WTC11 (cell line): ENCODE data around the gene BBLN. TPM values are rescaled to one million over a fixed set of nuclear protein-coding genes. Genes with fewer than 3 reads are reported as not detected.

Experiments
- AR ChIP-seq: fragments of 250-450 bp; sonication (Bioruptor Pico); IDR thresholded peaks from 2 replicates; pipeline ENCODE4 v1.9.0; 2021; ENCODE audit warnings: mild to moderate bottlenecking
- ATF3 ChIP-seq: sonication (generic); formaldehyde crosslinking; conservative IDR thresholded peaks from 2 replicates; pipeline ENCODE4 v1.8.1; 2022; ENCODE audit warnings: mild to moderate bottlenecking, missing genetic modification reagents
- CREB1 ChIP-seq: sonication (generic); formaldehyde crosslinking; IDR thresholded peaks from 2 replicates; pipeline ENCODE4 v1.8.0; 2023; ENCODE audit warnings: mild to moderate bottlenecking, missing genetic modification reagents
- ELF4 ChIP-seq: sonication (generic); formaldehyde crosslinking; IDR thresholded peaks from 2 replicates; pipeline ENCODE4 v1.8.1; 2022; ENCODE audit warnings: low read depth, mild to moderate bottlenecking, moderate library complexity, missing genetic modification reagents
- IRF2 ChIP-seq: sonication (generic); formaldehyde crosslinking; IDR thresholded peaks from 2 replicates; pipeline ENCODE4 v1.8.0; 2022; ENCODE audit warnings: low read depth, missing genetic modification reagents, borderline replicate concordance
- MXD4 ChIP-seq: fragments of 250-450 bp; sonication (Bioruptor Pico); IDR thresholded peaks from 2 replicates; pipeline ENCODE4 v1.8.0; 2021; ENCODE audit warnings: mild to moderate bottlenecking, moderate library complexity, borderline replicate concordance
- NFE2L1 ChIP-seq: sonication (generic); formaldehyde crosslinking; IDR thresholded peaks from 2 replicates; pipeline ENCODE4 v1.8.1; 2023; ENCODE audit warnings: missing genetic modification reagents
- NR3C1 ChIP-seq: sonication (generic); formaldehyde crosslinking; conservative IDR thresholded peaks from 2 replicates; pipeline ENCODE4 v1.8.1; 2023; ENCODE audit warnings: low read depth, mild to moderate bottlenecking, missing genetic modification reagents
- PRRX2 ChIP-seq: fragments of 250-450 bp; sonication (Bioruptor Pico); IDR thresholded peaks from 2 replicates; pipeline ENCODE4 v1.8.0; 2021; ENCODE audit warnings: mild to moderate bottlenecking
- RELA ChIP-seq: sonication (generic); formaldehyde crosslinking; IDR thresholded peaks from 2 replicates; pipeline ENCODE4 v1.8.1; 2022; ENCODE audit warnings: missing genetic modification reagents, mild to moderate bottlenecking, borderline replicate concordance
- SOX15 ChIP-seq: fragments of 250-450 bp; sonication (Bioruptor Pico); IDR thresholded peaks from 2 replicates; pipeline ENCODE4 v1.9.0; 2021; ENCODE audit warnings: mild to moderate bottlenecking
- TCF7 ChIP-seq: sonication (generic); formaldehyde crosslinking; IDR thresholded peaks from 2 replicates; pipeline ENCODE4 v1.8.0; 2022; ENCODE audit warnings: mild to moderate bottlenecking, low read depth, missing genetic modification reagents, moderate library complexity
- TEAD4 ChIP-seq: sonication (generic); formaldehyde crosslinking; IDR thresholded peaks from 2 replicates; pipeline ENCODE4 v1.8.0; 2022; ENCODE audit warnings: mild to moderate bottlenecking, missing genetic modification reagents
- USF2 ChIP-seq: sonication (generic); formaldehyde crosslinking; IDR thresholded peaks from 2 replicates; pipeline ENCODE4 v1.8.1; 2023; ENCODE audit warnings: mild to moderate bottlenecking, missing genetic modification reagents, moderate library complexity
- ZNF138 ChIP-seq: sonication (generic); formaldehyde crosslinking; conservative IDR thresholded peaks from 2 replicates; pipeline ENCODE4 v1.8.1; 2022; ENCODE audit warnings: mild to moderate bottlenecking, moderate library complexity, missing genetic modification reagents
- ZSCAN18 ChIP-seq: fragments of 250-450 bp; sonication (Bioruptor Pico); IDR thresholded peaks from 2 replicates; pipeline ENCODE4 v2.1.2; 2022; ENCODE audit warnings: mild to moderate bottlenecking, moderate library complexity
- total RNA-seq: library from RNA; stranded (reverse); gene quantifications from 3 replicates; pipeline ENCODE4 v1.2.3, GENCODE V29; 2021
- TF ChIP-seq, protein P1 (sequence below): sonication (generic); formaldehyde crosslinking; conservative IDR thresholded peaks from 2 replicates; pipeline ENCODE4 v1.8.1; 2023; ENCODE audit warnings: mild to moderate bottlenecking, low read depth, missing genetic modification reagents, moderate library complexity
- TF ChIP-seq, protein P2 (sequence below): fragments of 250-450 bp; sonication (Bioruptor Pico); IDR thresholded peaks from 2 replicates; pipeline ENCODE4 v1.8.0; 2021; ENCODE audit warnings: mild to moderate bottlenecking
- TF ChIP-seq, protein P3 (sequence below): sonication (generic); formaldehyde crosslinking; IDR thresholded peaks from 2 replicates; pipeline ENCODE4 v1.8.1; 2023; ENCODE audit warnings: mild to moderate bottlenecking, missing genetic modification reagents, borderline replicate concordance
- TF ChIP-seq, protein P4 (sequence below): sonication (generic); formaldehyde crosslinking; IDR thresholded peaks from 2 replicates; pipeline ENCODE4 v1.8.1; 2023; ENCODE audit warnings: mild to moderate bottlenecking, missing genetic modification reagents
- TF ChIP-seq, protein P5 (sequence below): sonication (generic); formaldehyde crosslinking; IDR thresholded peaks from 2 replicates; pipeline ENCODE4 v1.8.0; 2022; ENCODE audit warnings: mild to moderate bottlenecking, missing genetic modification reagents

The BBLN gene
- total RNA-seq, 1 experiment from 2014 or later: 77.1 TPM

DNA sequence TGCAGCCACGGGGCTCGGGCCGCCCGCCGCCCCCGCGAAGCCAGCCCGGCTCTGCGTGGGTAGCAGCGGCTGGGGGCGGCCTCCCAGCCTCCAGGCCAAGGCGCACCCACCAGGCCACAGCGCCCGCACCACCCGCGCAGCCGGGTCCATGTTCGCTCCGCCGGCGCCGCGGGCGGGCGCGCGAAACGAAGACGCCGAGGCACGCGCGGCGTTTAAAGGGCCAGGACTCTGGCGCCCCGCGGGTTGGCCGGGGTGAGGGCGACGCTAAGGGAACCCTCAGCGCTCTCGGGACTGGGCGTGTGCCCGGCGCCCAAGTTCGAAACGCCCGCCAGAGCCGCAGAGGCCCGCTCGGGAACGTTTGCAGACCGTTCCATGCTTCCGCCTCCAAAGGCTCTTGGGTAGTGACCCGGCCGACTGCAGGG is 32.5 kb upstream of the BBLN start, which contains the start of gene PTGES2 (continued):
- no peak for TF ChIP-seq ZSCAN18 (CRISPR knock-in tag)
- TF ChIP-seq SOX15 (CRISPR knock-in tag): no peak
- TF ChIP-seq CREB1 (CRISPR knock-in tag): no peak
- no peak for TF ChIP-seq ELF4
- TF ChIP-seq, protein P1, sequence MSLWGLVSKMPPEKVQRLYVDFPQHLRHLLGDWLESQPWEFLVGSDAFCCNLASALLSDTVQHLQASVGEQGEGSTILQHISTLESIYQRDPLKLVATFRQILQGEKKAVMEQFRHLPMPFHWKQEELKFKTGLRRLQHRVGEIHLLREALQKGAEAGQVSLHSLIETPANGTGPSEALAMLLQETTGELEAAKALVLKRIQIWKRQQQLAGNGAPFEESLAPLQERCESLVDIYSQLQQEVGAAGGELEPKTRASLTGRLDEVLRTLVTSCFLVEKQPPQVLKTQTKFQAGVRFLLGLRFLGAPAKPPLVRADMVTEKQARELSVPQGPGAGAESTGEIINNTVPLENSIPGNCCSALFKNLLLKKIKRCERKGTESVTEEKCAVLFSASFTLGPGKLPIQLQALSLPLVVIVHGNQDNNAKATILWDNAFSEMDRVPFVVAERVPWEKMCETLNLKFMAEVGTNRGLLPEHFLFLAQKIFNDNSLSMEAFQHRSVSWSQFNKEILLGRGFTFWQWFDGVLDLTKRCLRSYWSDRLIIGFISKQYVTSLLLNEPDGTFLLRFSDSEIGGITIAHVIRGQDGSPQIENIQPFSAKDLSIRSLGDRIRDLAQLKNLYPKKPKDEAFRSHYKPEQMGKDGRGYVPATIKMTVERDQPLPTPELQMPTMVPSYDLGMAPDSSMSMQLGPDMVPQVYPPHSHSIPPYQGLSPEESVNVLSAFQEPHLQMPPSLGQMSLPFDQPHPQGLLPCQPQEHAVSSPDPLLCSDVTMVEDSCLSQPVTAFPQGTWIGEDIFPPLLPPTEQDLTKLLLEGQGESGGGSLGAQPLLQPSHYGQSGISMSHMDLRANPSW (CRISPR knock-in tag): no peak
- TF ChIP-seq AR (CRISPR knock-in tag): no peak
- no peak for TF ChIP-seq ZNF138
- TF ChIP-seq TCF7: no peak
- TF ChIP-seq, protein P2, sequence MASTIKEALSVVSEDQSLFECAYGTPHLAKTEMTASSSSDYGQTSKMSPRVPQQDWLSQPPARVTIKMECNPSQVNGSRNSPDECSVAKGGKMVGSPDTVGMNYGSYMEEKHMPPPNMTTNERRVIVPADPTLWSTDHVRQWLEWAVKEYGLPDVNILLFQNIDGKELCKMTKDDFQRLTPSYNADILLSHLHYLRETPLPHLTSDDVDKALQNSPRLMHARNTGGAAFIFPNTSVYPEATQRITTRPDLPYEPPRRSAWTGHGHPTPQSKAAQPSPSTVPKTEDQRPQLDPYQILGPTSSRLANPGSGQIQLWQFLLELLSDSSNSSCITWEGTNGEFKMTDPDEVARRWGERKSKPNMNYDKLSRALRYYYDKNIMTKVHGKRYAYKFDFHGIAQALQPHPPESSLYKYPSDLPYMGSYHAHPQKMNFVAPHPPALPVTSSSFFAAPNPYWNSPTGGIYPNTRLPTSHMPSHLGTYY (CRISPR knock-in tag): no peak
- no peak for TF ChIP-seq MXD4
- no peak for TF ChIP-seq NR3C1
- TF ChIP-seq PRRX2 (CRISPR knock-in tag): no peak
- TF ChIP-seq, protein P3, sequence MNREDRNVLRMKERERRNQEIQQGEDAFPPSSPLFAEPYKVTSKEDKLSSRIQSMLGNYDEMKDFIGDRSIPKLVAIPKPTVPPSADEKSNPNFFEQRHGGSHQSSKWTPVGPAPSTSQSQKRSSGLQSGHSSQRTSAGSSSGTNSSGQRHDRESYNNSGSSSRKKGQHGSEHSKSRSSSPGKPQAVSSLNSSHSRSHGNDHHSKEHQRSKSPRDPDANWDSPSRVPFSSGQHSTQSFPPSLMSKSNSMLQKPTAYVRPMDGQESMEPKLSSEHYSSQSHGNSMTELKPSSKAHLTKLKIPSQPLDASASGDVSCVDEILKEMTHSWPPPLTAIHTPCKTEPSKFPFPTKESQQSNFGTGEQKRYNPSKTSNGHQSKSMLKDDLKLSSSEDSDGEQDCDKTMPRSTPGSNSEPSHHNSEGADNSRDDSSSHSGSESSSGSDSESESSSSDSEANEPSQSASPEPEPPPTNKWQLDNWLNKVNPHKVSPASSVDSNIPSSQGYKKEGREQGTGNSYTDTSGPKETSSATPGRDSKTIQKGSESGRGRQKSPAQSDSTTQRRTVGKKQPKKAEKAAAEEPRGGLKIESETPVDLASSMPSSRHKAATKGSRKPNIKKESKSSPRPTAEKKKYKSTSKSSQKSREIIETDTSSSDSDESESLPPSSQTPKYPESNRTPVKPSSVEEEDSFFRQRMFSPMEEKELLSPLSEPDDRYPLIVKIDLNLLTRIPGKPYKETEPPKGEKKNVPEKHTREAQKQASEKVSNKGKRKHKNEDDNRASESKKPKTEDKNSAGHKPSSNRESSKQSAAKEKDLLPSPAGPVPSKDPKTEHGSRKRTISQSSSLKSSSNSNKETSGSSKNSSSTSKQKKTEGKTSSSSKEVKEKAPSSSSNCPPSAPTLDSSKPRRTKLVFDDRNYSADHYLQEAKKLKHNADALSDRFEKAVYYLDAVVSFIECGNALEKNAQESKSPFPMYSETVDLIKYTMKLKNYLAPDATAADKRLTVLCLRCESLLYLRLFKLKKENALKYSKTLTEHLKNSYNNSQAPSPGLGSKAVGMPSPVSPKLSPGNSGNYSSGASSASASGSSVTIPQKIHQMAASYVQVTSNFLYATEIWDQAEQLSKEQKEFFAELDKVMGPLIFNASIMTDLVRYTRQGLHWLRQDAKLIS (CRISPR knock-in tag): no peak
- no peak for TF ChIP-seq RELA (CRISPR knock-in tag)
- no peak for TF ChIP-seq ATF3 (CRISPR knock-in tag)
- TF ChIP-seq, protein P4, sequence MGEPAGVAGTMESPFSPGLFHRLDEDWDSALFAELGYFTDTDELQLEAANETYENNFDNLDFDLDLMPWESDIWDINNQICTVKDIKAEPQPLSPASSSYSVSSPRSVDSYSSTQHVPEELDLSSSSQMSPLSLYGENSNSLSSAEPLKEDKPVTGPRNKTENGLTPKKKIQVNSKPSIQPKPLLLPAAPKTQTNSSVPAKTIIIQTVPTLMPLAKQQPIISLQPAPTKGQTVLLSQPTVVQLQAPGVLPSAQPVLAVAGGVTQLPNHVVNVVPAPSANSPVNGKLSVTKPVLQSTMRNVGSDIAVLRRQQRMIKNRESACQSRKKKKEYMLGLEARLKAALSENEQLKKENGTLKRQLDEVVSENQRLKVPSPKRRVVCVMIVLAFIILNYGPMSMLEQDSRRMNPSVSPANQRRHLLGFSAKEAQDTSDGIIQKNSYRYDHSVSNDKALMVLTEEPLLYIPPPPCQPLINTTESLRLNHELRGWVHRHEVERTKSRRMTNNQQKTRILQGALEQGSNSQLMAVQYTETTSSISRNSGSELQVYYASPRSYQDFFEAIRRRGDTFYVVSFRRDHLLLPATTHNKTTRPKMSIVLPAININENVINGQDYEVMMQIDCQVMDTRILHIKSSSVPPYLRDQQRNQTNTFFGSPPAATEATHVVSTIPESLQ (CRISPR knock-in tag): no peak
- TF ChIP-seq NFE2L1: no peak
- TF ChIP-seq, protein P5, sequence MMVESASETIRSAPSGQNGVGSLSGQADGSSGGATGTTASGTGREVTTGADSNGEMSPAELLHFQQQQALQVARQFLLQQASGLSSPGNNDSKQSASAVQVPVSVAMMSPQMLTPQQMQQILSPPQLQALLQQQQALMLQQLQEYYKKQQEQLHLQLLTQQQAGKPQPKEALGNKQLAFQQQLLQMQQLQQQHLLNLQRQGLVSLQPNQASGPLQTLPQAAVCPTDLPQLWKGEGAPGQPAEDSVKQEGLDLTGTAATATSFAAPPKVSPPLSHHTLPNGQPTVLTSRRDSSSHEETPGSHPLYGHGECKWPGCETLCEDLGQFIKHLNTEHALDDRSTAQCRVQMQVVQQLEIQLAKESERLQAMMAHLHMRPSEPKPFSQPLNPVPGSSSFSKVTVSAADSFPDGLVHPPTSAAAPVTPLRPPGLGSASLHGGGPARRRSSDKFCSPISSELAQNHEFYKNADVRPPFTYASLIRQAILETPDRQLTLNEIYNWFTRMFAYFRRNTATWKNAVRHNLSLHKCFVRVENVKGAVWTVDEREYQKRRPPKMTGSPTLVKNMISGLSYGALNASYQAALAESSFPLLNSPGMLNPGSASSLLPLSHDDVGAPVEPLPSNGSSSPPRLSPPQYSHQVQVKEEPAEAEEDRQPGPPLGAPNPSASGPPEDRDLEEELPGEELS (CRISPR knock-in tag): no peak
- TF ChIP-seq USF2 (CRISPR knock-in tag): no peak
- TF ChIP-seq TEAD4: peak; percentile 41; the same call in 1 of the 2 replicates
- no peak for TF ChIP-seq IRF2 (CRISPR knock-in tag)
